BE2C (cell line): ENCODE results near the gene MTRF1.

Experiments
- DNase-seq: peaks from one replicate; pipeline ENCODE4 v3.0.0-alpha.2; 2020
- H3K27me3 ChIP-seq: fragments of 250-450 bp; sonication (Bioruptor Pico); 2 replicates; pipeline ENCODE4 v1.5.1; 2020; ENCODE audit warnings: mild to moderate bottlenecking
- H3K36me3 ChIP-seq: fragments of 250-450 bp; sonication (Bioruptor Pico); 2 replicates; pipeline ENCODE4 v1.5.1; 2020; ENCODE audit warnings: mild to moderate bottlenecking
- H3K4me1 ChIP-seq: fragments of 250-450 bp; sonication (Bioruptor Pico); 2 replicates; pipeline ENCODE4 v1.5.1; 2020
- H3K4me3 ChIP-seq: 2 replicates; pipeline ENCODE4 v1.5.1; 2011; ENCODE audit warnings: low read depth, low read length
- H3K9me3 ChIP-seq: fragments of 250-450 bp; sonication (Bioruptor Pico); 2 replicates; pipeline ENCODE4 v1.5.1; 2020
- CTCF ChIP-seq: IDR thresholded peaks from 2 replicates; pipeline ENCODE4 v1.5.1; 2012; ENCODE audit warnings: mild to moderate bottlenecking, low read depth, low read length

MTRF1 gene

GRCh38 chr13:41307884-41308640, 44.7 kb upstream of the MTRF1 start:
- H3K36me3 ChIP-seq, result 0 out of 2 replicates have a peak, but pooled peaks cover 3% of the 10 kb centered on the region
- H3K27me3 ChIP-seq, result no peaks in the 10 kb centered on the region
- no peak for DNase-seq
- TF ChIP-seq CTCF, result no peak
- H3K4me1 ChIP-seq, result peaks cover 4% of the 10 kb centered on the region; the same call in 1 of the 2 replicates
- H3K9me3 ChIP-seq, result no peaks in the 10 kb centered on the region
- H3K4me3 ChIP-seq, result no peak overlapping the region

GRCh38 chr13:41306271-41307145, 43.1 kb upstream of the MTRF1 start:
- H3K27me3 ChIP-seq, result no peaks in the 10 kb centered on the region
- H3K4me1 ChIP-seq, result peaks cover 4% of the 10 kb centered on the region; the same call in 1 of the 2 replicates
- DNase-seq, result no peak
- no peak for TF ChIP-seq CTCF
- no peaks in the 10 kb centered on the region for H3K36me3 ChIP-seq
- H3K4me3 ChIP-seq, result no peak overlapping the region
- no peaks in the 10 kb centered on the region for H3K9me3 ChIP-seq

GRCh38 chr13:41304551-41304950, 41.2 kb upstream of the MTRF1 start:
- TF ChIP-seq CTCF, result no peak
- Histone ChIP-seq H3K36me3 (no peaks in the 10 kb centered on the region), H3K4me1 (peaks cover 4% of the 10 kb centered on the region; the same call in 1 of the 2 replicates), H3K4me3 (no peak overlapping the region), H3K27me3 (no peaks in the 10 kb centered on the region), H3K9me3 (no peaks in the 10 kb centered on the region)
- DNase-seq, result no peak

GRCh38 chr13:41302743-41303142, 39.4 kb upstream of the MTRF1 start:
- peaks cover 5% of the 10 kb centered on the region for H3K27me3 ChIP-seq
- no peaks in the 10 kb centered on the region for H3K36me3 ChIP-seq
- no peaks in the 10 kb centered on the region for H3K9me3 ChIP-seq
- H3K4me3 ChIP-seq, result no peak overlapping the region
- no peak for DNase-seq
- no peak for TF ChIP-seq CTCF
- H3K4me1 ChIP-seq, result peaks cover 4% of the 10 kb centered on the region; the same call in 1 of the 2 replicates

- H3K4me3 ChIP-seq, result no peak overlapping the region
- TF ChIP-seq CTCF, result no peak
Measured at GRCh38 chr13:41299316-41300094, 36.1 kb upstream of the MTRF1 start.

More at GRCh38 chr13:41299316-41300094, 36.1 kb upstream of the MTRF1 start:
- no peak for DNase-seq
- no peaks in the 10 kb centered on the region for H3K9me3 ChIP-seq
- peaks cover 10% of the 10 kb centered on the region for H3K27me3 ChIP-seq
- no peaks in the 10 kb centered on the region for H3K36me3 ChIP-seq
- H3K4me1 ChIP-seq, result no peaks in the 10 kb centered on the region
